Measurements from ENCODE around the gene CDK2AP2.

The CDK2AP2 gene

DNA sequence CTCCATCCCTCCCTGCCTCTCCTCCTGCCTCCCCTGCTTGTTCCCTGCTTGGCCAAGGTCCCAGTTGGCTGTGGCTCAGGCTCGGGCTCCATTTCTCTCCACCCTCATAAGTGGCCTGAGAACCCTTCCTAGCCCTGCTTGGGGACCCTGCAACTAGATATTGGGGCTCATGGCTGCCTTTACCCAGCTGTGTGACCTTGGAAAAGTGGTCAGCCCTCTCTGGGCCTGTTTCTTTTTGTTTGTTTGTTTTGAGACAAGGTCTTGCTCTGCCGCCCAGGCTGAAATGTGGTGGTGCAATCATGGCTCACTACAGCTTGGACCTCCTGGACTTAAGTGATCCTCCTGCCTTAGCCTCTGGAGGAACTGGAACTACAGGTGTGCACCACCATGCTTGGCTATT is 35.6 kb upstream of the CDK2AP2 start:
- Histone ChIP-seq H3K4me3 (ENCODE audit: low read depth, low read length, poor library complexity, severe bottlenecking) (no peak overlapping the region), H3F3A (ENCODE audit: insufficient read depth, low read length) (no peaks in the 10 kb centered on the region), H3K9ac (ENCODE audit: low read length) (no peak overlapping the region), H3K79me2 (ENCODE audit: insufficient read depth, low read length) (no peaks in the 10 kb centered on the region), H3K27ac (ENCODE audit: low read depth, low read length, poor library complexity, severe bottlenecking) (no peak overlapping the region), H3K4me1 (ENCODE audit: insufficient read depth, low read length, severe bottlenecking) (peaks cover 10% of the 10 kb centered on the region), H3K27me3 (ENCODE audit: insufficient read depth, low read length) (no peaks in the 10 kb centered on the region; the same call in 1 of the 2 replicates), H3K4me2 (ENCODE audit: low read length) (no peak overlapping the region), H3K9me3 (ENCODE audit: low read length) (no peaks in the 10 kb centered on the region), H4K20me1 (ENCODE audit: insufficient read depth, low read length) (no peaks in the 10 kb centered on the region), H3K9me2 (ENCODE audit: low read depth, low read length) (no peaks in the 10 kb centered on the region), H3K36me3 (ENCODE audit: insufficient read depth, low read length) (no peaks in the 10 kb centered on the region), H2AFZ (ENCODE audit: low read length) (no peak overlapping the region)
- TF ChIP-seq, protein P1, sequence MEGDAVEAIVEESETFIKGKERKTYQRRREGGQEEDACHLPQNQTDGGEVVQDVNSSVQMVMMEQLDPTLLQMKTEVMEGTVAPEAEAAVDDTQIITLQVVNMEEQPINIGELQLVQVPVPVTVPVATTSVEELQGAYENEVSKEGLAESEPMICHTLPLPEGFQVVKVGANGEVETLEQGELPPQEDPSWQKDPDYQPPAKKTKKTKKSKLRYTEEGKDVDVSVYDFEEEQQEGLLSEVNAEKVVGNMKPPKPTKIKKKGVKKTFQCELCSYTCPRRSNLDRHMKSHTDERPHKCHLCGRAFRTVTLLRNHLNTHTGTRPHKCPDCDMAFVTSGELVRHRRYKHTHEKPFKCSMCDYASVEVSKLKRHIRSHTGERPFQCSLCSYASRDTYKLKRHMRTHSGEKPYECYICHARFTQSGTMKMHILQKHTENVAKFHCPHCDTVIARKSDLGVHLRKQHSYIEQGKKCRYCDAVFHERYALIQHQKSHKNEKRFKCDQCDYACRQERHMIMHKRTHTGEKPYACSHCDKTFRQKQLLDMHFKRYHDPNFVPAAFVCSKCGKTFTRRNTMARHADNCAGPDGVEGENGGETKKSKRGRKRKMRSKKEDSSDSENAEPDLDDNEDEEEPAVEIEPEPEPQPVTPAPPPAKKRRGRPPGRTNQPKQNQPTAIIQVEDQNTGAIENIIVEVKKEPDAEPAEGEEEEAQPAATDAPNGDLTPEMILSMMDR (IDR thresholded peaks at IDR 0.05; ENCODE audit: low read length), result no peak
- TF ChIP-seq EZH2 (IDR thresholded peaks at IDR 0.05; ENCODE audit: borderline replicate concordance, low read length), result no peak

DNA sequence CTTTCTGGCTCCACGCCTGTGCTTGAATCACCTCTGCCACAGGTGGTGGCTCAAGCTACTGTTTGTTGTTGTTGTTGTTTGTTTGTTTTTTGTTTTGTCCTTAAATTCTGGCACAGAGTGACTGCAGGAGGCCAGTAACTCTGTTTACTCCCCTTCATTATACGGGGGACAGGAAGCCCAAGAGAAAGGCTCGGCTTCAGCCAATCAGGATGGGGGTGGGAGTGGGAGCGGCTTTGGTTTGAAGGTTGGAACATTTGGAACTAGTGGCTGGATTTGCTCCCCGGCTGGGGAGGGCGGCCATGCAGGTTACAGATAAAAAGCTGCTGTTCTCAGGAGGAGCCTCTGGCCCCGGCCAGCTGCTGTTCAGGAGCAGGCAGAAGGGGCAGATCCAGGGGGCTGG is 35.0 kb upstream of the CDK2AP2 start:
- H3K4me3 ChIP-seq (ENCODE audit: low read depth, low read length, poor library complexity, severe bottlenecking), result no peak overlapping the region
- H3K9me2 ChIP-seq (ENCODE audit: low read depth, low read length), result no peaks in the 10 kb centered on the region
- no peak for TF ChIP-seq EZH2 (IDR thresholded peaks at IDR 0.05; ENCODE audit: borderline replicate concordance, low read length)
- TF ChIP-seq, protein P1 (IDR thresholded peaks at IDR 0.05; ENCODE audit: low read length), result no peak
- no peaks in the 10 kb centered on the region for H3F3A ChIP-seq (ENCODE audit: insufficient read depth, low read length)
- no peak overlapping the region for H3K4me2 ChIP-seq (ENCODE audit: low read length)
- no peak overlapping the region for H3K27ac ChIP-seq (ENCODE audit: low read depth, low read length, poor library complexity, severe bottlenecking)
- peaks cover 10% of the 10 kb centered on the region for H3K4me1 ChIP-seq (ENCODE audit: insufficient read depth, low read length, severe bottlenecking)
- no peak overlapping the region for H2AFZ ChIP-seq (ENCODE audit: low read length)
- H4K20me1 ChIP-seq (ENCODE audit: insufficient read depth, low read length), result no peaks in the 10 kb centered on the region
- H3K79me2 ChIP-seq (ENCODE audit: insufficient read depth, low read length), result no peaks in the 10 kb centered on the region
- H3K27me3 ChIP-seq (ENCODE audit: insufficient read depth, low read length), result no peaks in the 10 kb centered on the region; the same call in 1 of the 2 replicates
- H3K36me3 ChIP-seq (ENCODE audit: insufficient read depth, low read length), result no peaks in the 10 kb centered on the region
- no peaks in the 10 kb centered on the region for H3K9me3 ChIP-seq (ENCODE audit: low read length)
- no peak overlapping the region for H3K9ac ChIP-seq (ENCODE audit: low read length)

DNA sequence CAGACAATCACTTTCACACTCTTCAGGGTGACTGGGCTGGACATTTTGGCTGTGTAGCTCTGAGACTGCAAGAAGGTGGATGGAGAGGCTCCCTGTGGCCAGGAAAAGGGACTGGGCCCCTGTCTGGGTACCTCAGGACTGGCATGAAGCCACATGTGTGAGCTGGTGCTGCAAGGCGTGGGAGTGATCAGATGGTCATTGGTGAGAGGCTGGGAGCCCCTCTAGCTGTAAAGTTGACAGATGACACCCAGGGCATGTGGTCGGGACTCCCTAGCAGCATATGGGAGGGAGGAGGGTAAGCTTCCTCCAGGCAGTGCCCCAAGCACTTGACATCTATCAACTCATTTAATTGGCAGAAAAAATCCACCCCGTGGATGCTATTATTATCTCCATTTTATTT is 34.2 kb upstream of the CDK2AP2 start:
- Histone ChIP-seq H3K79me2 (ENCODE audit: insufficient read depth, low read length) (no peaks in the 10 kb centered on the region), H3K27me3 (ENCODE audit: insufficient read depth, low read length) (no peaks in the 10 kb centered on the region; the same call in 1 of the 2 replicates), H3K9me2 (ENCODE audit: low read depth, low read length) (no peaks in the 10 kb centered on the region), H3K9ac (ENCODE audit: low read length) (no peak overlapping the region), H3K4me1 (ENCODE audit: insufficient read depth, low read length, severe bottlenecking) (peaks cover 10% of the 10 kb centered on the region), H4K20me1 (ENCODE audit: insufficient read depth, low read length) (no peaks in the 10 kb centered on the region), H3K36me3 (ENCODE audit: insufficient read depth, low read length) (no peaks in the 10 kb centered on the region), H2AFZ (ENCODE audit: low read length) (no peak overlapping the region), H3F3A (ENCODE audit: insufficient read depth, low read length) (no peaks in the 10 kb centered on the region), H3K27ac (ENCODE audit: low read depth, low read length, poor library complexity, severe bottlenecking) (no peak overlapping the region), H3K4me3 (ENCODE audit: low read depth, low read length, poor library complexity, severe bottlenecking) (no peak overlapping the region), H3K9me3 (ENCODE audit: low read length) (no peaks in the 10 kb centered on the region), H3K4me2 (ENCODE audit: low read length) (no peak overlapping the region)
- TF ChIP-seq EZH2 (IDR thresholded peaks at IDR 0.05; ENCODE audit: borderline replicate concordance, low read length), result no peak
- TF ChIP-seq, protein P1 (IDR thresholded peaks at IDR 0.05; ENCODE audit: low read length), result no peak
